ENCODE data around the gene SYDE1. TPM values are rescaled to one million over a fixed set of nuclear protein-coding genes. Genes with fewer than 3 reads are reported as not detected.

SYDE1 gene
- total RNA-seq, 1 experiment from 2014 or later = 47.7 TPM

DNA sequence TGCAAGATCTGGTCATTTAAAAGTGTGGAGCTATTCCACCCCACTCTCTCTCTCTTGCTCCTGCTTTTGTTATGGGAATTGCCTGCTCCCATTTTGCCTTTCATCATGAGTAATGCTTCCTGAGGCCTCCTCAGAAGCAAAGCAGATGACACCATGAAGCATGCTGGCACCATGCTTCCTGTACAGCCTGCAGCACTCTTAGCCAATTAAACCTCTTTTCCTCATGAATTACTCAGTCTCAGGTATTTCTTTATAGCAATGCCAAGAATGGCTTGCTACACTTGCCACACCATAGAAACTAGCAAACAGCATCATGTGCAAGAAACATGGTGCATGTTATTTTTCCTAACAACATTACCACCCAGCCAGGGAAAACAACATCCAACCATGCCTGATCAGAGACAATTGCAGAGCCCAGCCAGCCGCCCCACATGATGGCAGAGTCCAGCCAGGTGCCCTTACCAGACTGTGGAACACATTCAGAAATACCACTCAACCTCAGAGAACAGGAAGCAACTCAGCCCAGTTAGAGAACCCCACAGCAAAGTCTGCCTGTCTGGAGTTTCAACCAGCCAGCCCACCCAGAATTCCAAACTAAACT lies 36.9 kb downstream of the SYDE1 start:
- TF ChIP-seq TCF7L2 (IDR thresholded peaks at IDR 0.05; ENCODE audit: low read depth, low read length) (no peak), SIN3A (IDR thresholded peaks at IDR 0.05; ENCODE audit: borderline replicate concordance, insufficient read depth, low read depth, low read length) (no peak), POLR2AphosphoS5 (IDR thresholded peaks at IDR 0.05; ENCODE audit: low read depth, low read length) (no peak)
- TF ChIP-seq, protein P1, sequence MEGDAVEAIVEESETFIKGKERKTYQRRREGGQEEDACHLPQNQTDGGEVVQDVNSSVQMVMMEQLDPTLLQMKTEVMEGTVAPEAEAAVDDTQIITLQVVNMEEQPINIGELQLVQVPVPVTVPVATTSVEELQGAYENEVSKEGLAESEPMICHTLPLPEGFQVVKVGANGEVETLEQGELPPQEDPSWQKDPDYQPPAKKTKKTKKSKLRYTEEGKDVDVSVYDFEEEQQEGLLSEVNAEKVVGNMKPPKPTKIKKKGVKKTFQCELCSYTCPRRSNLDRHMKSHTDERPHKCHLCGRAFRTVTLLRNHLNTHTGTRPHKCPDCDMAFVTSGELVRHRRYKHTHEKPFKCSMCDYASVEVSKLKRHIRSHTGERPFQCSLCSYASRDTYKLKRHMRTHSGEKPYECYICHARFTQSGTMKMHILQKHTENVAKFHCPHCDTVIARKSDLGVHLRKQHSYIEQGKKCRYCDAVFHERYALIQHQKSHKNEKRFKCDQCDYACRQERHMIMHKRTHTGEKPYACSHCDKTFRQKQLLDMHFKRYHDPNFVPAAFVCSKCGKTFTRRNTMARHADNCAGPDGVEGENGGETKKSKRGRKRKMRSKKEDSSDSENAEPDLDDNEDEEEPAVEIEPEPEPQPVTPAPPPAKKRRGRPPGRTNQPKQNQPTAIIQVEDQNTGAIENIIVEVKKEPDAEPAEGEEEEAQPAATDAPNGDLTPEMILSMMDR (IDR thresholded peaks at IDR 0.05) = no peak
- TF ChIP-seq, protein P2, sequence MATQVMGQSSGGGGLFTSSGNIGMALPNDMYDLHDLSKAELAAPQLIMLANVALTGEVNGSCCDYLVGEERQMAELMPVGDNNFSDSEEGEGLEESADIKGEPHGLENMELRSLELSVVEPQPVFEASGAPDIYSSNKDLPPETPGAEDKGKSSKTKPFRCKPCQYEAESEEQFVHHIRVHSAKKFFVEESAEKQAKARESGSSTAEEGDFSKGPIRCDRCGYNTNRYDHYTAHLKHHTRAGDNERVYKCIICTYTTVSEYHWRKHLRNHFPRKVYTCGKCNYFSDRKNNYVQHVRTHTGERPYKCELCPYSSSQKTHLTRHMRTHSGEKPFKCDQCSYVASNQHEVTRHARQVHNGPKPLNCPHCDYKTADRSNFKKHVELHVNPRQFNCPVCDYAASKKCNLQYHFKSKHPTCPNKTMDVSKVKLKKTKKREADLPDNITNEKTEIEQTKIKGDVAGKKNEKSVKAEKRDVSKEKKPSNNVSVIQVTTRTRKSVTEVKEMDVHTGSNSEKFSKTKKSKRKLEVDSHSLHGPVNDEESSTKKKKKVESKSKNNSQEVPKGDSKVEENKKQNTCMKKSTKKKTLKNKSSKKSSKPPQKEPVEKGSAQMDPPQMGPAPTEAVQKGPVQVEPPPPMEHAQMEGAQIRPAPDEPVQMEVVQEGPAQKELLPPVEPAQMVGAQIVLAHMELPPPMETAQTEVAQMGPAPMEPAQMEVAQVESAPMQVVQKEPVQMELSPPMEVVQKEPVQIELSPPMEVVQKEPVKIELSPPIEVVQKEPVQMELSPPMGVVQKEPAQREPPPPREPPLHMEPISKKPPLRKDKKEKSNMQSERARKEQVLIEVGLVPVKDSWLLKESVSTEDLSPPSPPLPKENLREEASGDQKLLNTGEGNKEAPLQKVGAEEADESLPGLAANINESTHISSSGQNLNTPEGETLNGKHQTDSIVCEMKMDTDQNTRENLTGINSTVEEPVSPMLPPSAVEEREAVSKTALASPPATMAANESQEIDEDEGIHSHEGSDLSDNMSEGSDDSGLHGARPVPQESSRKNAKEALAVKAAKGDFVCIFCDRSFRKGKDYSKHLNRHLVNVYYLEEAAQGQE (IDR thresholded peaks at IDR 0.05; ENCODE audit: insufficient read depth in 1 of 2, low read depth in 2 of 2, low read length in 1 of 2) = no peak
- Histone ChIP-seq H3K9me3 (ENCODE audit: control insufficient read depth, insufficient read depth, low read depth, low read length) (peaks cover 4% of the 10 kb centered on the region; the same call in 1 of the 2 replicates), H3K27me3 (ENCODE audit: control insufficient read depth, insufficient read depth, low read length) (no peaks in the 10 kb centered on the region), H3K4me3 (ENCODE audit: low read depth in 2 of 2, low read length in 2 of 2) (no peak overlapping the region), H3K4me1 (ENCODE audit: control insufficient read depth, insufficient read depth, low read length) (no peaks in the 10 kb centered on the region), H3K27ac (ENCODE audit: low read length) (no peak overlapping the region), H3K36me3 (ENCODE audit: control insufficient read depth, insufficient read depth, low read length) (no peaks in the 10 kb centered on the region)
- intact Hi-C loops (cut with micrococcal nuclease; ENCODE audit: unreplicated experiment) (no loop called here), in situ Hi-C loops (cut with HindIII; ENCODE audit: low pct_unique_long_range_greater_than_20kb, low sequenced_read_pairs) (no loop called here)
- ChIA-PET POLR2A (no interaction called here), CTCF (no interaction called here)
- no TSS peak for BruUV-seq (replicated peaks)
- no peak for ATAC-seq
- DNase-seq (ENCODE audit: low read depth, low spot score) = no peak

DNA sequence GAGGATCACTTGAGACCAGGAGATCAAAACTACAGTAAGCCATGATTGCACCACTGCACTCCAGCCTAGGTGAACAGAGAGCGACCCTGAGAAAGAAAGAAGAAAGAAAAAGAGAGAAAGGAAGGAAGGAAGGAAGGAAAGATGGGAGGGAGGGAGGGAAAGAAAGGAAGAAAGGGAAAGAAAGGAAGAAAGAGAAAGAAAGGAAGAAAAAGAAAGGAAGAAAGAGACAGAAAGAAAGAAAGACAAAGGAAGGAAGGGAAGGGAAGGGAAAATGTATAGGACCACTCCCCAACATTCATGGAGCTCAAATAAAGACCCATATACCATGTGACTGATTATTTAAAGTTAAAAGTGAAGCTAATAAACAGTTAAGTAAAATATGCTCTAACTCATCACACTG lies 39.9 kb downstream of the SYDE1 start:
- POLR2A ChIA-PET = no interaction called here
- no peak for TF ChIP-seq TCF7L2 (IDR thresholded peaks at IDR 0.05; ENCODE audit: low read depth, low read length)
- TF ChIP-seq SIN3A (IDR thresholded peaks at IDR 0.05; ENCODE audit: borderline replicate concordance, insufficient read depth, low read depth, low read length) = no peak
- TF ChIP-seq, protein P2 (IDR thresholded peaks at IDR 0.05; ENCODE audit: insufficient read depth in 1 of 2, low read depth in 2 of 2, low read length in 1 of 2) = no peak
- TF ChIP-seq POLR2AphosphoS5 (IDR thresholded peaks at IDR 0.05; ENCODE audit: low read depth, low read length) = no peak
- Histone ChIP-seq H3K36me3 (ENCODE audit: control insufficient read depth, insufficient read depth, low read length) (no peaks in the 10 kb centered on the region), H3K4me3 (ENCODE audit: low read depth in 2 of 2, low read length in 2 of 2) (no peak overlapping the region), H3K27ac (ENCODE audit: low read length) (no peak overlapping the region), H3K9me3 (ENCODE audit: control insufficient read depth, insufficient read depth, low read depth, low read length) (no peaks in the 10 kb centered on the region; the same call in 1 of the 2 replicates), H3K4me1 (ENCODE audit: control insufficient read depth, insufficient read depth, low read length) (no peaks in the 10 kb centered on the region), H3K27me3 (ENCODE audit: control insufficient read depth, insufficient read depth, low read length) (no peaks in the 10 kb centered on the region)
- no peak for ATAC-seq
- no peak for DNase-seq (ENCODE audit: low read depth, low spot score)
- in situ Hi-C loops (cut with HindIII; ENCODE audit: low pct_unique_long_range_greater_than_20kb, low sequenced_read_pairs) = no loop called here
- no TSS peak for BruUV-seq (replicated peaks)
- intact Hi-C loops (cut with micrococcal nuclease; ENCODE audit: unreplicated experiment) = no loop called here
- CTCF ChIA-PET = no interaction called here
